ENCODE results near the gene TBC1D2B.
"Not testable (repeated sequence)": the region's sequence is repeated elsewhere in the genome, so short reads cannot be mapped to it uniquely, and the experiment has no call there.

Gene TBC1D2B

GRCh38 chr15:77975332-77976094 is 102.0 kb downstream of the TBC1D2B start:
- Histone ChIP-seq H3K4me1 (ENCODE audit: insufficient read depth, low read length) (no peaks in the 10 kb centered on the region), H3K9ac (ENCODE audit: low read depth, low read length) (no peak overlapping the region), H3K36me3 (ENCODE audit: insufficient read depth, low read length) (no peaks in the 10 kb centered on the region), H3K9me3 (ENCODE audit: control insufficient read depth, insufficient read depth, low read length) (no peaks in the 10 kb centered on the region)

- no peak overlapping the region for H3K9ac ChIP-seq (ENCODE audit: low read depth, low read length)
- H3K9me3 ChIP-seq (ENCODE audit: control insufficient read depth, insufficient read depth, low read length): no peaks in the 10 kb centered on the region
- H3K36me3 ChIP-seq (ENCODE audit: insufficient read depth, low read length): no peaks in the 10 kb centered on the region
- H3K4me1 ChIP-seq (ENCODE audit: insufficient read depth, low read length): no peaks in the 10 kb centered on the region
Measured at GRCh38 chr15:77974416-77975331, 102.8 kb downstream of the TBC1D2B start.

GRCh38 chr15:77974098-77974414 is 103.5 kb downstream of the TBC1D2B start:
- H3K9ac ChIP-seq (ENCODE audit: low read depth, low read length): no peak overlapping the region
- H3K4me1 ChIP-seq (ENCODE audit: insufficient read depth, low read length): no peaks in the 10 kb centered on the region
- H3K36me3 ChIP-seq (ENCODE audit: insufficient read depth, low read length): no peaks in the 10 kb centered on the region
- no peaks in the 10 kb centered on the region for H3K9me3 ChIP-seq (ENCODE audit: control insufficient read depth, insufficient read depth, low read length)

- not testable (repeated sequence) for H3K9ac ChIP-seq (ENCODE audit: low read depth, low read length); H3K36me3 ChIP-seq (ENCODE audit: insufficient read depth, low read length); H3K9me3 ChIP-seq (ENCODE audit: control insufficient read depth, insufficient read depth, low read length); H3K4me1 ChIP-seq (ENCODE audit: insufficient read depth, low read length)
Measured at GRCh38 chr15:77973273-77974097, 104.0 kb downstream of the TBC1D2B start.

GRCh38 chr15:77972706-77973105 is 104.8 kb downstream of the TBC1D2B start:
- not testable (repeated sequence) for H3K36me3 ChIP-seq (ENCODE audit: insufficient read depth, low read length); H3K9ac ChIP-seq (ENCODE audit: low read depth, low read length); H3K9me3 ChIP-seq (ENCODE audit: control insufficient read depth, insufficient read depth, low read length); H3K4me1 ChIP-seq (ENCODE audit: insufficient read depth, low read length)

- H3K9me3 ChIP-seq (ENCODE audit: control insufficient read depth, insufficient read depth, low read length); H3K9ac ChIP-seq (ENCODE audit: low read depth, low read length); H3K4me1 ChIP-seq (ENCODE audit: insufficient read depth, low read length); H3K36me3 ChIP-seq (ENCODE audit: insufficient read depth, low read length): not testable (repeated sequence)
Measured at GRCh38 chr15:77971875-77972274, 105.6 kb downstream of the TBC1D2B start.

GRCh38 chr15:77970813-77971360 is 106.6 kb downstream of the TBC1D2B start:
- not testable (repeated sequence) for H3K36me3 ChIP-seq (ENCODE audit: insufficient read depth, low read length); H3K9me3 ChIP-seq (ENCODE audit: control insufficient read depth, insufficient read depth, low read length); H3K9ac ChIP-seq (ENCODE audit: low read depth, low read length)

GRCh38 chr15:77969055-77969454 is 108.5 kb downstream of the TBC1D2B start:
- Histone ChIP-seq H3K36me3 (ENCODE audit: insufficient read depth, low read length) (no peaks in the 10 kb centered on the region), H3K9ac (ENCODE audit: low read depth, low read length) (no peak overlapping the region), H3K9me3 (ENCODE audit: control insufficient read depth, insufficient read depth, low read length) (no peaks in the 10 kb centered on the region; the same call in 1 of the 2 replicates), H3K4me1 (ENCODE audit: insufficient read depth, low read length) (no peaks in the 10 kb centered on the region)

More at GRCh38 chr15:77970813-77971360, 106.6 kb downstream of the TBC1D2B start:
- H3K4me1 ChIP-seq (ENCODE audit: insufficient read depth, low read length): not testable (repeated sequence)

GRCh38 chr15:77967798-77968197 is 109.7 kb downstream of the TBC1D2B start:
- Histone ChIP-seq H3K4me1 (ENCODE audit: insufficient read depth, low read length) (no peaks in the 10 kb centered on the region), H3K9me3 (ENCODE audit: control insufficient read depth, insufficient read depth, low read length) (peaks cover 4% of the 10 kb centered on the region; the same call in 1 of the 2 replicates), H3K9ac (ENCODE audit: low read depth, low read length) (no peak overlapping the region), H3K36me3 (ENCODE audit: insufficient read depth, low read length) (no peaks in the 10 kb centered on the region)

GRCh38 chr15:77967235-77967615 is 110.3 kb downstream of the TBC1D2B start:
- H3K9me3 ChIP-seq (ENCODE audit: control insufficient read depth, insufficient read depth, low read length); H3K4me1 ChIP-seq (ENCODE audit: insufficient read depth, low read length); H3K36me3 ChIP-seq (ENCODE audit: insufficient read depth, low read length); H3K9ac ChIP-seq (ENCODE audit: low read depth, low read length): not testable (repeated sequence)

- H3K4me1 ChIP-seq (ENCODE audit: insufficient read depth, low read length): no peaks in the 10 kb centered on the region
- no peaks in the 10 kb centered on the region for H3K36me3 ChIP-seq (ENCODE audit: insufficient read depth, low read length)
- H3K9me3 ChIP-seq (ENCODE audit: control insufficient read depth, insufficient read depth, low read length): peaks cover 4% of the 10 kb centered on the region; the same call in 1 of the 2 replicates
- H3K9ac ChIP-seq (ENCODE audit: low read depth, low read length): no peak overlapping the region
Measured at GRCh38 chr15:77966540-77967234, 110.8 kb downstream of the TBC1D2B start.

- Histone ChIP-seq H3K36me3 (ENCODE audit: insufficient read depth, low read length) (no peaks in the 10 kb centered on the region), H3K4me1 (ENCODE audit: insufficient read depth, low read length) (0 out of 2 replicates have a peak, but pooled peaks cover 4% of the 10 kb centered on the region), H3K9ac (ENCODE audit: low read depth, low read length) (no peak overlapping the region), H3K9me3 (ENCODE audit: control insufficient read depth, insufficient read depth, low read length) (peaks cover 4% of the 10 kb centered on the region; the same call in 1 of the 2 replicates)
Measured at GRCh38 chr15:77964193-77964592, 113.3 kb downstream of the TBC1D2B start.

- Histone ChIP-seq H3K36me3 (ENCODE audit: insufficient read depth, low read length) (no peaks in the 10 kb centered on the region), H3K4me1 (ENCODE audit: insufficient read depth, low read length) (0 out of 2 replicates have a peak, but pooled peaks cover 4% of the 10 kb centered on the region), H3K9me3 (ENCODE audit: control insufficient read depth, insufficient read depth, low read length) (peaks cover 4% of the 10 kb centered on the region; the same call in 1 of the 2 replicates), H3K9ac (ENCODE audit: low read depth, low read length) (no peak overlapping the region; the same call in 1 of the 2 replicates)
Measured at GRCh38 chr15:77959432-77959879, 118.1 kb downstream of the TBC1D2B start.

Data from ES-I3 (cell line).